GM23248 (cell line): ENCODE measurements around the gene UCK2.

ENCODE experiments used
- EZH2 ChIP-seq: fragments of 200-600 bp; sonication (generic); IDR thresholded peaks from 2 replicates; pipeline ENCODE4 v1.6.1; 2018; ENCODE audit warnings: antibody characterized with exemption, mild to moderate bottlenecking; ENCODE audit not compliant: insufficient read depth, poor library complexity, severe bottlenecking
- EZH2phosphoT487 ChIP-seq: fragments of 200-600 bp; sonication (generic); IDR thresholded peaks from 2 replicates; pipeline ENCODE4 v1.6.1; 2018; ENCODE audit warnings: antibody characterized with exemption, moderate library complexity, mild to moderate bottlenecking, low read depth; ENCODE audit not compliant: insufficient read depth

GRCh38 chr1:165795894-165796293 lies 31.5 kb upstream of the UCK2 start:
- no peak for TF ChIP-seq EZH2phosphoT487
- TF ChIP-seq EZH2, result no peak
